Uterus (tissue), 2 donors: ENCODE data around the gene ADAMTS15.

Source experiments
- POLR2A ChIP-seq, 2 donors: fragments of 450-650 bp; IDR thresholded peaks; one replicate each; pipeline ENCODE4 v1.6.1; 2016; ENCODE audit warnings: antibody characterized with exemption in 2 of 2, mild to moderate bottlenecking in 1 of 2, moderate library complexity in 1 of 2
- TF ChIP-seq, protein P1 (sequence below), 4 experiments: fragments of 200-600 bp in 2 of 4; fragments of 450-650 bp in 2 of 4; sonication (generic) in 2 of 4; IDR thresholded peaks; one replicate each; pipeline ENCODE4 v1.5.1; 2016 to 2019; ENCODE audit warnings: antibody characterized with exemption in 4 of 4, mild to moderate bottlenecking in 2 of 4, moderate library complexity in 1 of 4

- TF ChIP-seq, protein P1, sequence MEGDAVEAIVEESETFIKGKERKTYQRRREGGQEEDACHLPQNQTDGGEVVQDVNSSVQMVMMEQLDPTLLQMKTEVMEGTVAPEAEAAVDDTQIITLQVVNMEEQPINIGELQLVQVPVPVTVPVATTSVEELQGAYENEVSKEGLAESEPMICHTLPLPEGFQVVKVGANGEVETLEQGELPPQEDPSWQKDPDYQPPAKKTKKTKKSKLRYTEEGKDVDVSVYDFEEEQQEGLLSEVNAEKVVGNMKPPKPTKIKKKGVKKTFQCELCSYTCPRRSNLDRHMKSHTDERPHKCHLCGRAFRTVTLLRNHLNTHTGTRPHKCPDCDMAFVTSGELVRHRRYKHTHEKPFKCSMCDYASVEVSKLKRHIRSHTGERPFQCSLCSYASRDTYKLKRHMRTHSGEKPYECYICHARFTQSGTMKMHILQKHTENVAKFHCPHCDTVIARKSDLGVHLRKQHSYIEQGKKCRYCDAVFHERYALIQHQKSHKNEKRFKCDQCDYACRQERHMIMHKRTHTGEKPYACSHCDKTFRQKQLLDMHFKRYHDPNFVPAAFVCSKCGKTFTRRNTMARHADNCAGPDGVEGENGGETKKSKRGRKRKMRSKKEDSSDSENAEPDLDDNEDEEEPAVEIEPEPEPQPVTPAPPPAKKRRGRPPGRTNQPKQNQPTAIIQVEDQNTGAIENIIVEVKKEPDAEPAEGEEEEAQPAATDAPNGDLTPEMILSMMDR (IDR thresholded peaks at IDR 0.05), result no peak
- TF ChIP-seq POLR2A (IDR thresholded peaks at IDR 0.05), result no peak
Observed at GRCh38 chr11:130423541-130424142, 24.8 kb upstream of the ADAMTS15 start.
